GM12874 (cell line): Measurements from ENCODE around the gene PPP6R2.
A peak's percentile ranks its signal among the peaks of the same experiment; 100 is the strongest.

ENCODE experiments used
- CTCF ChIP-seq: IDR thresholded peaks from 2 replicates; pipeline ENCODE4 v1.5.1; 2011; ENCODE audit warnings: low read depth, mild to moderate bottlenecking, control low read depth, low read length, moderate library complexity; ENCODE audit not compliant: insufficient read depth

PPP6R2 gene

GRCh38 chr22:50399751-50400331, 56.7 kb downstream of the PPP6R2 start:
- peak; percentile 61 for TF ChIP-seq CTCF

DNA sequence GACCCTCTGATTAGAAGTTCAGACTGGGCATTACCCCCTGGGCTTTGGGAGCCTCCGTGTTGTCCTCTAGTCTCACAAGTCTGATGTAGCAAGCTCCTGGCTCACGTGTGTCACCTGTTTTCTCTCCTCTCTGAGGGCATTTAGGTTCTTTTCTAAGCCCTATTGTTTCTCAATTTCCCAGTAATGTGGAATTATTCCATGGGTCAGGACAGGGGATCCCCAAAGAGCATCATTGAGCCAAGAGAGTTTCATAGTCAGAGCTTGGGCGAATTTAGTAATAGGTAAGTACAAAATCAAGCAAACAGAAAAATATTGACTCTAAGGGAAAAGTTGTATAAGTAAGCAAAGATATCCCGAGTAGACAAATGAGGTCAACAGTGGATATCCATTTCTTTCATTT, 57.3 kb downstream of the PPP6R2 start:
- no peak for TF ChIP-seq CTCF

DNA sequence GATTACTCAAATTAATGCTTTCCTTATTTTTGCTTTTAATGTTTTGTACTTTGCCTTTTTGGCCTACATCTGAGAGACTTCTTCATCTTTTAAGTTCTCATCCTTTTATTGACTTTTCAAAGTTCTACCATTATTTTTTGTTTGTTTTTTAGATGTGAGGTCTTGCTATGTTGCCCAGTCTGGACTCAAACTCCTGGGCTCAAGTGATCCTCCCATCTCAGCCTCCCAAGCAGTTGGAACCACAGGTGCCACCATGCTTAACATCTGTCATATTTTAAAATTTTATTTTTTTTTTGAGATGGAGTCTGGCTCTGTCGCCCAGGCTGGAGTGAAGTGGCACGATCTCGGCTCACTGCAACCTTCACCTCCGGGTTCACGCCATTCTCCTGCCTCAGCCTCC, 57.8 kb downstream of the PPP6R2 start:
- TF ChIP-seq CTCF, result no peak

GRCh38 chr22:50401907-50402306, 58.8 kb downstream of the PPP6R2 start:
- TF ChIP-seq CTCF, result no peak

- TF ChIP-seq CTCF, result no peak
These were observed 60.6 kb downstream of the PPP6R2 start for GRCh38 chr22:50403701-50404101.

DNA sequence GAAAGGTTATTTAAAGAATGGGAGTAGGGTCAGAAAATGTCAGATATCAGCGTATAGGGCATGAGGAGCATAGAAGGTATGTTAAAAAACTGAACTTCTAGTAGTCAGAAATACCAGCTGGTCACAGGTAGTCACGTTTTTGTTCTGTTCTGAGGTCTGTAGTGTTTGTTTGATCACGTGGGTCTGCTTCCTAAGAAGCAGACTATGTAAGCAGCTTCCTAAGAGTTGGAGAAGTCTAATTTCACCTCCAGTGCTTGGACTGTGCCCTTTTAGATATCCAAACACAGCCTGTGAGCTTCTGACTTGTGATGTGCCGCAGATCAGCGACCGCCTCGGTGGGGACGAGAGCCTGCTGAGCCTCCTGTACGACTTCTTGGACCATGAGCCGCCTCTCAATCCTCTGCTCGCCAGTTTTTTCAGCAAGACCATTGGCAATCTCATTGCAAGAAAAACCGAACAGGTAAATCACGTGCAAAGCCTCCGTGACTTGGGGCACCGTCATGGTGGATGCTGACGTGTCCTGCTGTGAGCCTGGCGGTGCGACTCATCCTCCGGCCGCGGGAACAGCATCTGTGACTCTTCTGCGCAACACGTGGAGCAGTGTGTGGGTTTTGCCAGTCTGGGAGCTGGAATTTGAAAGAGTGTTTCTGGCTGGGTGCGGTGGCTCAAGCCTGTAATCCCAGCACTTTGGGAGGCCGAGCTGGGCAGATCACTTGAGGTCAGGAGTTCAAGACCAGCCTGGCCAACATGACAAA, 63.5 kb downstream of the PPP6R2 start:
- TF ChIP-seq CTCF, result no peak

DNA sequence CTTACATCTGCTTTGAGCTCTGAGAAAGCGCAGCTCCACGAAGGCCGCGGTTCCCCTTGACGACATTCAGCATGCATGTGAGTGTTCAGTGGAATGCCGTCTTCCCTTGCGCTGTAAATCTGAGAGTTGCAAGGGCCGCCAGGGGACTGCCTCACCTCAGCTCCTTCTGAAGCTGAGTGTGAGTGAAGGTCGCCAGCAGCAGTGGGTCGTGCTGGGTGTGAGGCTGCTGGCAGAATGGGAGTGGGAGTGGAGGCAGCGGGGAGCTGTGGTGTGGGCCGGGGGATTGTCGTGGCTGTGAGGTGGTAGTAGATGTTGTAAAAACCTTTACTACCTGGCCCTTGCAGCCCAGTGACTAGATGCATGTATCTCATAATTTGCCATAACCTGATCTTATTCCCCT, 65.2 kb downstream of the PPP6R2 start:
- no peak for TF ChIP-seq CTCF
